T-helper 2 cell treated with Interferon-gamma antibody and Interleukin-4, amounts not matched to agents 100 ng/mL and 5 ng/mL, for 36 hours (primary cell): Measurements from ENCODE around the gene NDUFS5. TPM values are rescaled to one million over a fixed set of nuclear protein-coding genes. Genes with fewer than 3 reads are reported as not detected.
"Not testable (repeated sequence)": the region's sequence is repeated elsewhere in the genome, so short reads cannot be mapped to it uniquely, and the experiment has no call there.

ENCODE experiments used
- intact Hi-C: fragments of 100-400 bp; cut with micrococcal nuclease; formaldehyde crosslinking; loops from one replicate; pipeline ENCODE4 v1.15.1; 2023
- total RNA-seq: library from RNA; stranded (reverse); gene quantifications from 2 replicates; pipeline ENCODE4 v1.2.3, GENCODE V29; 2022

NDUFS5 gene
- total RNA-seq, 1 donor from 2014 or later, result 134 TPM

- intact Hi-C loops, result no loop called here
Observed at GRCh38 chr1:39006726-39007645, 19.2 kb upstream of the NDUFS5 start.

- intact Hi-C loops, result not testable (repeated sequence)
Observed at GRCh38 chr1:39014956-39015355, 11.2 kb upstream of the NDUFS5 start.

- intact Hi-C loops, result no loop called here
Observed at GRCh38 chr1:39016604-39017171, 9.5 kb upstream of the NDUFS5 start.

GRCh38 chr1:39017266-39017665 is 8.9 kb upstream of the NDUFS5 start:
- intact Hi-C loops, result no loop called here

GRCh38 chr1:39020494-39020893 is 5.7 kb upstream of the NDUFS5 start:
- intact Hi-C loops, result not testable (repeated sequence)

GRCh38 chr1:39021426-39021825 is 4.7 kb upstream of the NDUFS5 start:
- intact Hi-C loops, result no loop called here

- intact Hi-C loops, result no loop called here
Observed at GRCh38 chr1:39023140-39023539, 3.0 kb upstream of the NDUFS5 start.

- intact Hi-C loops, result loop anchor here (2.0 kb wide), 2 partner anchors 36 to 154 kb away; partner anchors contain the start of genes AKIRIN1 and MYCBP
Observed at GRCh38 chr1:39026866-39027507, 837 bp downstream of the NDUFS5 start.

GRCh38 chr1:39034114-39034654 is 8.0 kb downstream of the NDUFS5 start:
- intact Hi-C loops, result no loop called here

GRCh38 chr1:39036678-39037077 is 10.5 kb downstream of the NDUFS5 start:
- intact Hi-C loops, result no loop called here

GRCh38 chr1:39043513-39043912 is 17.4 kb downstream of the NDUFS5 start:
- intact Hi-C loops, result no loop called here

- intact Hi-C loops, result no loop called here
Observed at GRCh38 chr1:39044762-39045161, 18.6 kb downstream of the NDUFS5 start.

- intact Hi-C loops, result no loop called here
Observed at GRCh38 chr1:39045231-39045630, 19.1 kb downstream of the NDUFS5 start.

- intact Hi-C loops, result no loop called here
Observed at GRCh38 chr1:39046613-39047210, 20.6 kb downstream of the NDUFS5 start.

- intact Hi-C loops, result no loop called here
Observed at GRCh38 chr1:39047374-39048229, 21.5 kb downstream of the NDUFS5 start.

GRCh38 chr1:39048745-39049370 is 22.7 kb downstream of the NDUFS5 start:
- intact Hi-C loops, result no loop called here

GRCh38 chr1:39050001-39050400 is 23.9 kb downstream of the NDUFS5 start:
- intact Hi-C loops, result no loop called here

- intact Hi-C loops, result not testable (repeated sequence)
Observed at GRCh38 chr1:39051193-39051850, 25.2 kb downstream of the NDUFS5 start.

- intact Hi-C loops, result no loop called here
Observed at GRCh38 chr1:39051956-39052355, 25.8 kb downstream of the NDUFS5 start.
